Uterus (tissue), 2 donors: ENCODE data around the gene RTP5.

ENCODE experiments used
- POLR2A ChIP-seq, 2 donors: fragments of 450-650 bp; IDR thresholded peaks; one replicate each; pipeline ENCODE4 v1.6.1; 2016; ENCODE audit warnings: antibody characterized with exemption in 2 of 2, mild to moderate bottlenecking in 1 of 2, moderate library complexity in 1 of 2
- TF ChIP-seq, protein P1 (sequence below), 4 experiments: fragments of 200-600 bp in 2 of 4; fragments of 450-650 bp in 2 of 4; sonication (generic) in 2 of 4; IDR thresholded peaks; one replicate each; pipeline ENCODE4 v1.5.1; 2016 to 2019; ENCODE audit warnings: antibody characterized with exemption in 4 of 4, mild to moderate bottlenecking in 2 of 4, moderate library complexity in 1 of 4

DNA sequence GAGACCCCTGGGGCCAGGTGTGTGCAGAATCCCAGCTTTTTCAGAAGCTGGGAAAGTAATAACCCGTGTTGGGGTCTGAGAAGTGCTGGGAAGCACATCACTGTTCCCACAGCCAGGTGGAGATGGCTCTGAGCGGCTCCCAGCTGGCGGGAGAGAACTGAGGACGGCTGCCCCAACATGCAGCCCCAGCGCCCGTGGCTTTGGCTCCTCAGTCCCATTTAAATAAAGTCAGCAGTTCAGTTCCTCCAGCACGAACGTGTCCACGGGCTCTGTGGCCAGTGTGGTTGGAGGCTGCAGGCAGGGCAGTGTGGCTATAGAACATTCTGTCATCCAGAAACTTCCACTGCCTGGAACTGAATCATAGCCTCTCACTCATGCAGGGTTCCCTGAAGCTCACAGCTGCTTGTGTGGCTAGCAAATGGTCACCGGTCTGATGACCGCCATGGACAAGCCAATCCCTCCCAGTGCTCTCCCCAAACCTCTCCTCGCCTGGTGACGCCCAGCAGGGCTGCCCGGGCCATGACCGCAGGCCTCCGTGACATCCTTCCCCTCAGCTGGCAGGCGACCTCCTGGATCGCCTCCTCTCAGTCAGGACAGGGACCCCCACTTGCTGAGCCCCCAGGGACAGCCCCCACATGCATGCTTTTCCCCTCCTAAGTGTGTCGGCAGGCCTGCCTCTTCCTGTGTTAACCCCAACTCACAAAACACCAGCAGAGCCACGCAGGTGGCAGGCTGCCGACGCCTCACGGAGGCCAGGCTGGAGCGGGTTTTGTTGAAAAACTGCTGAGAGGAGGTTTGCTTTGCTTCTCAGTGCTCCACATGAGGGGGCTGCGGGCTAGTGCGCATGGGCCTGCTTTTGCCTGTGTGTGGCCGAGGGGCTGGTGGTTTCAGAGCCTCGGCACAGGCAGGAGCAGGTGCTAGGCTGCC, 1.3 kb downstream of the RTP5 start:
- TF ChIP-seq, protein P1, sequence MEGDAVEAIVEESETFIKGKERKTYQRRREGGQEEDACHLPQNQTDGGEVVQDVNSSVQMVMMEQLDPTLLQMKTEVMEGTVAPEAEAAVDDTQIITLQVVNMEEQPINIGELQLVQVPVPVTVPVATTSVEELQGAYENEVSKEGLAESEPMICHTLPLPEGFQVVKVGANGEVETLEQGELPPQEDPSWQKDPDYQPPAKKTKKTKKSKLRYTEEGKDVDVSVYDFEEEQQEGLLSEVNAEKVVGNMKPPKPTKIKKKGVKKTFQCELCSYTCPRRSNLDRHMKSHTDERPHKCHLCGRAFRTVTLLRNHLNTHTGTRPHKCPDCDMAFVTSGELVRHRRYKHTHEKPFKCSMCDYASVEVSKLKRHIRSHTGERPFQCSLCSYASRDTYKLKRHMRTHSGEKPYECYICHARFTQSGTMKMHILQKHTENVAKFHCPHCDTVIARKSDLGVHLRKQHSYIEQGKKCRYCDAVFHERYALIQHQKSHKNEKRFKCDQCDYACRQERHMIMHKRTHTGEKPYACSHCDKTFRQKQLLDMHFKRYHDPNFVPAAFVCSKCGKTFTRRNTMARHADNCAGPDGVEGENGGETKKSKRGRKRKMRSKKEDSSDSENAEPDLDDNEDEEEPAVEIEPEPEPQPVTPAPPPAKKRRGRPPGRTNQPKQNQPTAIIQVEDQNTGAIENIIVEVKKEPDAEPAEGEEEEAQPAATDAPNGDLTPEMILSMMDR (IDR thresholded peaks at IDR 0.05), result no peak
- no peak for TF ChIP-seq POLR2A (IDR thresholded peaks at IDR 0.05)
